ENCODE data around the gene MYO10. TPM values are rescaled to one million over a fixed set of nuclear protein-coding genes. Genes with fewer than 3 reads are reported as not detected.
A peak's percentile ranks its signal among the peaks of the same experiment; 100 is the strongest.

MYO10 gene
- total and polyA plus RNA-seq, 2 donors (not counting 3 experiments of a cell fraction or from before 2014, with no cell fraction given): 36.0 to 148 TPM

- peak; percentile 95 for FAIRE-seq
- Histone ChIP-seq H2AFZ (ENCODE audit: low read depth, low read length) (no peak overlapping the region), H3K27me3 (ENCODE audit: control insufficient read depth in 2 of 2, insufficient read depth in 2 of 2, low read length in 2 of 2) (no peaks in the 10 kb centered on the region), H4K20me1 (replicated peaks; ENCODE audit: control insufficient read depth, extremely low read depth, insufficient read depth, low read length) (peaks cover 4% of the 10 kb centered on the region), H3K9me3 (replicated peaks; ENCODE audit: control insufficient read depth, insufficient read depth, low read length) (no peaks in the 10 kb centered on the region), H3K4me3 (replicated peaks in 1 of 3; ENCODE audit: insufficient read depth in 1 of 3, low read depth in 1 of 3, low read length in 3 of 3) (no peak overlapping the region), H3K9me1 (replicated peaks; ENCODE audit: control insufficient read depth, extremely low read depth, insufficient read depth, low read length) (no peaks in the 10 kb centered on the region), H3K79me2 (ENCODE audit: control insufficient read depth, insufficient read depth, low read length) (peaks cover 85% of the 10 kb centered on the region), H3K27ac (ENCODE audit: insufficient read depth, low read depth, low read length) (peak overlapping the region; percentile 36), H3K36me3 (ENCODE audit: control insufficient read depth in 2 of 2, extremely low read depth in 1 of 2, insufficient read depth in 2 of 2, low read length in 2 of 2) (peaks cover 0 to 9% of the 10 kb centered on the region in 2 experiments), H3K4me2 (ENCODE audit: insufficient read depth, low read length) (peak overlapping the region; percentile 48), H3K9ac (replicated peaks; ENCODE audit: extremely low read depth, insufficient read depth, low read length) (no peak overlapping the region), H3K4me1 (ENCODE audit: control insufficient read depth, extremely low read depth, insufficient read depth, low read length) (peaks cover 24% of the 10 kb centered on the region)
- no TSS peak for BruUV-seq (replicated peaks)
- dilution Hi-C loops (cut with MboI; ENCODE audit: extremely low pct_ligation_motif_present, low sequenced_read_pairs) (no loop called here), intact Hi-C loops (cut with micrococcal nuclease) (loop anchor here (2.0 kb wide), 2 partner anchors 33 to 335 kb away; no protein-coding TSS in a partner anchor)
- POLR2A ChIA-PET: interaction anchor here (0.5 kb wide), 1 partner anchor 68 kb away, joined by 4 read pairs; no protein-coding TSS in a partner anchor
- CTCF ChIA-PET: interaction anchor here (0.7 to 2.8 kb wide), 12 partner anchors 10 to 335 kb away, joined by 3 to 32 read pairs (median 4); partner anchors contain the start of gene MYO10
- TF ChIP-seq GATA2 (IDR thresholded peaks at IDR 0.05; ENCODE audit: insufficient read depth, insufficient read length, low read depth, low read length) (peak; percentile 62), POLR2A (IDR thresholded peaks at IDR 0.05; ENCODE audit: low read depth, low read length) (no peak), POLR2AphosphoS5 (IDR thresholded peaks at IDR 0.05; ENCODE audit: insufficient read depth, low read depth, low read length) (peak; percentile 47), CTCF (IDR thresholded peaks at IDR 0.05; ENCODE audit: extremely low read depth in 1 of 2, insufficient read depth in 1 of 2, low read depth in 1 of 2, low read length in 2 of 2) (no peak), JUN (IDR thresholded peaks at IDR 0.05; ENCODE audit: borderline replicate concordance, insufficient read depth, insufficient read length, low read depth) (no peak), MYC (IDR thresholded peaks at IDR 0.05; ENCODE audit: low read depth, low read length) (no peak), MAX (IDR thresholded peaks at IDR 0.05; ENCODE audit: insufficient read depth, insufficient read length) (no peak)
- peak; percentile 83 for DNase-seq (ENCODE audit: low read depth, low spot score)
These were observed 80.6 kb downstream of the MYO10 start for GRCh38 chr5:16855485-16855884.
